ENCODE results near the gene NBPF3. TPM values are rescaled to one million over a fixed set of nuclear protein-coding genes. Genes with fewer than 3 reads are reported as not detected.

NBPF3 gene, protein sequence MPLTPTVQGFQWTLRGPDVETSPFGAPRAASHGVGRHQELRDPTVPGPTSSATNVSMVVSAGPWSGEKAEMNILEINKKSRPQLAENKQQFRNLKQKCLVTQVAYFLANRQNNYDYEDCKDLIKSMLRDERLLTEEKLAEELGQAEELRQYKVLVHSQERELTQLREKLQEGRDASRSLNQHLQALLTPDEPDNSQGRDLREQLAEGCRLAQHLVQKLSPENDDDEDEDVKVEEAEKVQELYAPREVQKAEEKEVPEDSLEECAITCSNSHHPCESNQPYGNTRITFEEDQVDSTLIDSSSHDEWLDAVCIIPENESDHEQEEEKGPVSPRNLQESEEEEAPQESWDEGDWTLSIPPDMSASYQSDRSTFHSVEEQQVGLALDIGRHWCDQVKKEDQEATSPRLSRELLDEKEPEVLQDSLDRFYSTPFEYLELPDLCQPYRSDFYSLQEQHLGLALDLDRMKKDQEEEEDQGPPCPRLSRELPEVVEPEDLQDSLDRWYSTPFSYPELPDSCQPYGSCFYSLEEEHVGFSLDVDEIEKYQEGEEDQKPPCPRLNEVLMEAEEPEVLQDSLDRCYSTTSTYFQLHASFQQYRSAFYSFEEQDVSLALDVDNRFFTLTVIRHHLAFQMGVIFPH
- 20.8 and 29.3 TPM in 2 replicates for total RNA-seq

DNA sequence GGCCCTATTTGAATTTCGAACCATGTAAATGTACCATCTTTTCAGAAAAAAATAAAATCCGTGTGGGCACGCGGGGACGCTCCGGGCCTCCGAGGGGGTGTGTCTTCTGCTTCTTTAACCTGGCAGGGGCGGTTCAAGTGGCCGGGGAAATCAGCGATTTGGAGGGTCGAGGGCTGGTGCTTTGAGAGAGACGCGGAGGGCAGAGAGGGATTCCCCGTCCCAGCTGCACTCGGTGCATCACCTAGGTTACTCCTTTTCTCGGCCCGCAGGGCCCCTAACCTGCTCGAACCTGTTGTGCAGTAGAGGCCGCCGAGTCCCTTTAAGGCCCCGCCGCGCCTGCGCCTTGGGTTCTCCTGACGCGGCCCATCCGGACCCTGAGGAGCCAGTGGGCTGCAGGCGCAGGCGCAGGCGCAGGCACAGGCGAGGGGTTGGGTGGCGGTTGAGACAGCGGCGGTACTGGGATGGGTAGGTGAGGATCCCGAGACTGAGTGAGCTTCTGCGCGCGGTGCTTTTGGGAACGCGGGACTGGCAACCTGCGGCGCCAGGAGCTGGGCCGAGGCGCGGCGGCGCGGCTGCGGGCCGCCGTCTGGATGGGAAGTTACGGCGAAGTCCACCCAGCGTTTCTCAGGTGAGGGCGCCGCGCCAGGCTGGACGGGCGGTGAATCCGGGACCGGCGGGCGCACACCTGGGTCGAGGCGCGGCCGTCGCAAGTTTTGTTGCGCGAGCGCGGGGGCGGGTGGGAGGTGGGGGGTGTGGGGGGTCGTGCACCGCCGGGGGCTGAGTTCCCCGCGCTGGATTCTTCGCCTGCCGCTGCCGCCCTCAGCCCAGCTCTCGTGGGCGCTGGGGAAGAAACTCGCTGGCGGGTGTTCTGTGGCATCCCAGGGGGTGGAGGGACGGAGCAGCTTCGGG lies at the start of gene NBPF3:
NBPF3 (plus strand) TSS at position 417 of the 909 bp plus-strand sequence. CDS start 4,950 bp downstream, outside the sequence.

DNA sequence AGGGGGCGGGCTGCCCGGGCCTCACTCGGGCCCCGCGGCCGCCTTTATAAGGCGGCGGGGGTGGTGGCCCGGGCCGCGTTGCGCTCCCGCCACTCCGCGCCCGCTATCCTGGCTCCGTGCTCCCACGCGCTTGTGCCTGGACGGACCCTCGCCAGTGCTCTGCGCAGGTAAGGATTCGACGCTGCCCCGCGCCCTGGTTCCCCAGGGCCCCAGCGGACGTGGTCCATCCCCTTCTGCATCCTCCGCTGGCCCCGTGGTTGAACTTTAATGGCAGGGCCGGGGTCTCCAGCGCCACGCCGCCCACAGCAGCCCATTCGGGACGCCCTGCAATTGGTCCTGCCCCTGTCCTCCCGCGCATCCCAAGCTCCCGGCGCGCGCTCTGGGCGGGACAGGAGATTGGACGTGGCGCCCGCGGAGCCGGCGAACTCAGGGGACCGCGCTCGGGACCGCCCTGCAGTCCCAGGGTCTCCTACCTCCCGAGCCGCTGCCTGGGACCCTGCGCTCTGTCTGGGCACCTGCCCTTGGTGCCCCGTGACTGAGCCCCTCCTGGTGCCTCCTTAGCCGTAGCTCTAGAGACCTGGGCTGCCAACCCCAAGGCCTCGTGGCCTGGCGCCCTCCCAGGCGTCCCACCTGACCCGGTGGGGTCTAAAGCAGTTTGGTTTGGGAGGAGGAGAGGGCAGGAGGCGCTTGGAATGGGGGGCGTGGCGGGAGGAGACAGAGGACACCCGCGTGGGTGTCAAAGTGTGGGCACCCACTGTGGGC lies 69.6 kb downstream of the NBPF3 start, which contains the start of gene ALPL:
ALPL (plus strand) TSS at position 73 of the 762 bp plus-strand sequence. CDS start 44,659 bp downstream, outside the sequence.

Other genes with a start within 250 kb of the NBPF3 start
- gene ECE1, start 149.7 kb upstream of the NBPF3 start, total RNA-seq = 97.2 and 136 TPM in 2 replicates
- 0.87 and 13.9 TPM in 2 replicates for gene ALPL, start 69.3 kb downstream of the NBPF3 start, total RNA-seq
- 0.15 and 0.17 TPM in 2 replicates for gene RAP1GAP, start 229.2 kb downstream of the NBPF3 start, total RNA-seq

Measured in smooth muscle cell of trachea (primary cell).